GM10847 (cell line): ENCODE results near the gene L3MBTL4.

Experiments used
- POLR2A ChIP-seq: IDR thresholded peaks from 2 replicates; pipeline ENCODE4 v1.6.1; 2011; ENCODE audit not compliant: insufficient read length; ENCODE audit errors: extremely low read depth

The L3MBTL4 gene

GRCh38 chr18:6414723-6415417 lies at the start of gene L3MBTL4:
TSS of gene L3MBTL4 (minus strand) at chr18:6414911. CDS start at chr18:6311625, 103,286 bp downstream.
- TF ChIP-seq POLR2A = no peak

GRCh38 chr18:6452194-6452593 lies 37.5 kb upstream of the L3MBTL4 start:
- no peak for TF ChIP-seq POLR2A

- no peak for TF ChIP-seq POLR2A
These were observed 34.5 kb upstream of the L3MBTL4 start for GRCh38 chr18:6449213-6449612.

GRCh38 chr18:6444466-6445228 lies 29.9 kb upstream of the L3MBTL4 start:
- no peak for TF ChIP-seq POLR2A

GRCh38 chr18:6441200-6441599 lies 26.5 kb upstream of the L3MBTL4 start:
- no peak for TF ChIP-seq POLR2A

- no peak for TF ChIP-seq POLR2A
These were observed 23.5 kb upstream of the L3MBTL4 start for GRCh38 chr18:6437937-6438818.

- no peak for TF ChIP-seq POLR2A
These were observed 21.0 kb upstream of the L3MBTL4 start for GRCh38 chr18:6435731-6436130.

GRCh38 chr18:6434987-6435709 lies 20.4 kb upstream of the L3MBTL4 start:
- TF ChIP-seq POLR2A = no peak

GRCh38 chr18:6434481-6434880 lies 19.8 kb upstream of the L3MBTL4 start:
- TF ChIP-seq POLR2A = no peak

GRCh38 chr18:6431659-6432318 lies 17.1 kb upstream of the L3MBTL4 start:
- no peak for TF ChIP-seq POLR2A

GRCh38 chr18:6428851-6429395 lies 14.2 kb upstream of the L3MBTL4 start:
- TF ChIP-seq POLR2A = no peak

- TF ChIP-seq POLR2A = no peak
These were observed 12.6 kb upstream of the L3MBTL4 start for GRCh38 chr18:6427286-6427685.

- no peak for TF ChIP-seq POLR2A
These were observed 8.6 kb upstream of the L3MBTL4 start for GRCh38 chr18:6423289-6423688.

GRCh38 chr18:6414118-6414722 lies 491 bp downstream of the L3MBTL4 start:
- no peak for TF ChIP-seq POLR2A

- no peak for TF ChIP-seq POLR2A
These were observed 1.1 kb downstream of the L3MBTL4 start for GRCh38 chr18:6413579-6414117.
